BJ (cell line): Measurements from ENCODE around the gene PKHD1. TPM values are rescaled to one million over a fixed set of nuclear protein-coding genes. Genes with fewer than 3 reads are reported as not detected.

Experiments used
- CTCF ChIA-PET: fragments of 350-600 bp; formaldehyde crosslinking; extraction: SDS; loops from one replicate; lab custom pipeline; 2021; ENCODE audit warnings: antibody characterized with exemption, inconsistent platforms; lab: Yijun Ruan, JAX
- POLR2A ChIA-PET: fragments of 300-600 bp; sonication (Branson Sonifier 250); formaldehyde crosslinking; extraction: SDS; loops from one replicate; lab custom pipeline; 2021; ENCODE audit warnings: antibody characterized with exemption; lab: Charles Lee
- DNase-seq: peaks from one replicate; pipeline ENCODE4 v3.0.0-alpha.2; 2011; ENCODE audit warnings: low read depth
- H3K27me3 ChIP-seq: 2 replicates; pipeline ENCODE4 v1.6.0; 2011; ENCODE audit warnings: low read length; ENCODE audit not compliant: control insufficient read depth, insufficient read depth
- H3K36me3 ChIP-seq: 2 replicates; pipeline ENCODE4 v1.5.1; 2011; ENCODE audit warnings: low read length; ENCODE audit not compliant: control insufficient read depth, insufficient read depth
- H3K4me3 ChIP-seq: 2 replicates; pipeline ENCODE4 v1.5.1; 2011; ENCODE audit warnings: low read depth, mild to moderate bottlenecking, control low read depth, low read length
- polyA plus RNA-seq: library from polyadenylated mRNA; depleted of rRNA; stranded (reverse); fragments of >200 nt; gene quantifications from 2 replicates; pipeline ENCODE4 v1.2.3, GENCODE V29; 2011
- TF ChIP-seq, protein P1 (sequence below): IDR thresholded peaks from 2 replicates; pipeline ENCODE4 v1.5.1; 2011; ENCODE audit warnings: low read depth, mild to moderate bottlenecking, control low read depth, inconsistent platforms, low read length, moderate library complexity; ENCODE audit not compliant: insufficient read depth

PKHD1 gene
- polyA plus RNA-seq, 1 experiment: not detected

DNA sequence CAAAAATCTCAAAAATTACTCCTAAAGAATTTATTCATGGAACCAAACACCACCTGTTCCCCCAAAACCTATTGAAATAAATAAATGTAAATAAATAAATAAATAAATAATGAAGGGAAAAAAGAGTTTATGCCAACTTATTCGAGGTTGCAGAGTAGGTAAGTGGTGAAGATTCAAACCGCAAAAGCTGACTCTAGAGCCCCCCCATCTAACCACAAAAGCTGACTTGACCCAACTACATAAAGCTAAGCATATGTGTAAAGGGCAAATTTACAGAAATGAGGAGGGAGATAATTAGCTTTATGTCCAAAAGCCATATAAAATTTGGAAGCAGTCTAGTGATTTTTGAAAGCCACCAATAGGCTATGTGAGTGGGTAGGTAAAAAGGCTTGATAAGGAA is 486.9 kb downstream of the PKHD1 start:
- ChIA-PET CTCF (no interaction called here), POLR2A (no interaction called here)
- Histone ChIP-seq H3K27me3 (no peaks in the 10 kb centered on the region), H3K4me3 (no peak overlapping the region), H3K36me3 (no peaks in the 10 kb centered on the region)
- DNase-seq: no peak
- TF ChIP-seq, protein P1, sequence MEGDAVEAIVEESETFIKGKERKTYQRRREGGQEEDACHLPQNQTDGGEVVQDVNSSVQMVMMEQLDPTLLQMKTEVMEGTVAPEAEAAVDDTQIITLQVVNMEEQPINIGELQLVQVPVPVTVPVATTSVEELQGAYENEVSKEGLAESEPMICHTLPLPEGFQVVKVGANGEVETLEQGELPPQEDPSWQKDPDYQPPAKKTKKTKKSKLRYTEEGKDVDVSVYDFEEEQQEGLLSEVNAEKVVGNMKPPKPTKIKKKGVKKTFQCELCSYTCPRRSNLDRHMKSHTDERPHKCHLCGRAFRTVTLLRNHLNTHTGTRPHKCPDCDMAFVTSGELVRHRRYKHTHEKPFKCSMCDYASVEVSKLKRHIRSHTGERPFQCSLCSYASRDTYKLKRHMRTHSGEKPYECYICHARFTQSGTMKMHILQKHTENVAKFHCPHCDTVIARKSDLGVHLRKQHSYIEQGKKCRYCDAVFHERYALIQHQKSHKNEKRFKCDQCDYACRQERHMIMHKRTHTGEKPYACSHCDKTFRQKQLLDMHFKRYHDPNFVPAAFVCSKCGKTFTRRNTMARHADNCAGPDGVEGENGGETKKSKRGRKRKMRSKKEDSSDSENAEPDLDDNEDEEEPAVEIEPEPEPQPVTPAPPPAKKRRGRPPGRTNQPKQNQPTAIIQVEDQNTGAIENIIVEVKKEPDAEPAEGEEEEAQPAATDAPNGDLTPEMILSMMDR: no peak

DNA sequence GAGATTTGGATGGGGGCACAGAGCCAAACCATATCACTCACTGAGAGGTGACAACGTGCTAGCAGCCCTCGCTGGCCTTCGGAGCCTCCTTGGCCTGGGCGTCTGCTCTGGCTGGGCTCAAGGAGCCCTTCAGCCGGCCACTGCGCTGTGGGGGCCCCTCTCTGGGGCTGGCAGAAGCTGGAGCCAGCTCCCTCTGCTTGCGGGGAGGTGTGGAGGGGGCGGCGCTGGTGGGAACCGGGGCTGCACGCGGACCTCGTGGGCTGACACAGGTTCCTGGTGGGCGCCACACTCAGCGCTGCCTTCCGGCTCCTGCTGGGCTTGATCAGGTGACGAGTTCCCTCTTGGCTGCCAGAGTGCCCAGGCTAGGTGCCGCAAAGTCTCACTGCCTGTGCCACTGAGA is 489.2 kb downstream of the PKHD1 start:
- TF ChIP-seq, protein P1: no peak
- ChIA-PET CTCF (no interaction called here), POLR2A (no interaction called here)
- Histone ChIP-seq H3K27me3 (no peaks in the 10 kb centered on the region), H3K36me3 (no peaks in the 10 kb centered on the region), H3K4me3 (no peak overlapping the region)
- no peak for DNase-seq

DNA sequence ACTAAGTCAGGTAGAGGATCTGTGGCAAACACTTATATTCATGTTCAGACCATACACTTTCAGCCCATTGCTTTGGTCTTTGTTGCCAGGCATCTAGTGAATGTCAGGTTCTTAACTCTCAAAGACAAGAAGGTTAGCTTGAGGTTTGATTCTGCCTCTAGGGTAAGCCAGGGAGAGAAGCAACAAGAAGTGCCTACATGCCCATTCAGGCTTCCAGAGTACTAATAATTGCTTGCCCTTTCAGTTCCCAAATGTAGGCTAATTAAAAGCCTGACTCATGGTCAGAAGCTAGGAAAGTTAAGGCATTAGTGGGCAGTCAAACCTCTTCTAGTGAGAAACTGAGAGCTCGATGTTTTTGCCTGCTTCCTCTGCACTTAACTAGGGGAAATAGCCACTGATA is 492.4 kb downstream of the PKHD1 start:
- TF ChIP-seq, protein P1: no peak
- Histone ChIP-seq H3K27me3 (no peaks in the 10 kb centered on the region), H3K36me3 (no peaks in the 10 kb centered on the region), H3K4me3 (no peak overlapping the region)
- ChIA-PET CTCF (no interaction called here), POLR2A (no interaction called here)
- no peak for DNase-seq

DNA sequence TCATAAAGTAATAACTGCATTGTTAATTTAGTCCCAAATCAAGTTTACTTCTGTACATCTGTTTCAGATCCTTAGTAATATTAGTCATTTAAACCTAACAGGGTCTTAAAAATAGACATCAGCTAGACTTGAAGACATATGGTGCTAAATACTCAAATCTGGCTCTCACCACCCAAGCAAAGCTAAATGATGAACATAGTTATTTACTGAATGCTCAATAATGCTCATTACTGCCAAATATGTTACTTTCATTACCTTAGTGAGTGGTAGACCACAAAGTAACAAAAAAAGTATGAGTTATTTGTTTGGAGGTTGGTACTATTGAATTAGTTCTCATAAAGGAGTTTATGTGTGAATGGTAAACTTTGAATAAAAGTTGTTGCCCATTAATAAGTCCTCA is 502.1 kb downstream of the PKHD1 start:
- H3K36me3 ChIP-seq: no peaks in the 10 kb centered on the region
- TF ChIP-seq, protein P1: no peak
- ChIA-PET CTCF (no interaction called here), POLR2A (no interaction called here)
- H3K27me3 ChIP-seq: no peaks in the 10 kb centered on the region
- H3K4me3 ChIP-seq: no peak overlapping the region
- no peak for DNase-seq

DNA sequence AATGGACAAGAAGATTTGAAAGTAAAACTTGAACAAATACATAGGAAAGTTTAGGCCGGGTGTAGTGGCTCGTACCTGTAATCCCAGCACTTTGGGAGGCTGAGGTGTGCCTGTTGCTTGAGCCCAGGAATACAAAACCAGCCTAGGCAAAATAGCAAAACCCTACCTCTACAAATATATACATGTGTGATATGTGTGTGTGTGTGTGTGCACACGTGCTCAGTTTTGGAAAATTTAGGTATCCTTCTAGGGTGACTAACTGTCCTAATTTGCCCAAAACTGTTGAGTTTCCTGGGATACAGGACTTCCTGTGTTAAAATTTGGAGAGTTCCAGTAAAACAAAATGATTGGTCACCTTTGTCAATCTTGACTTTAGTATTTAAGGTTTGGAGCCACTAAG is 503.2 kb downstream of the PKHD1 start:
- no peak overlapping the region for H3K4me3 ChIP-seq
- TF ChIP-seq, protein P1: no peak
- no peak for DNase-seq
- POLR2A ChIA-PET: no interaction called here
- H3K36me3 ChIP-seq: no peaks in the 10 kb centered on the region
- CTCF ChIA-PET: no interaction called here
- H3K27me3 ChIP-seq: no peaks in the 10 kb centered on the region
